Pancreas (tissue), 10 donors: ENCODE data around the gene PTPN14. TPM values are rescaled to one million over a fixed set of nuclear protein-coding genes. Genes with fewer than 3 reads are reported as not detected.

Source experiments
- ATAC-seq, 4 donors: fragments of 200-7000 bp; cut with Tn5 transposase; one replicate each; pipeline versions ENCODE4 v1.8.0 to v1.9.1; 2020; ENCODE audit warnings: mild to moderate bottlenecking in 4 of 4, moderate library complexity in 4 of 4
- DNase-seq, 6 donors: peaks; one replicate each; pipeline ENCODE4 v3.0.0-alpha.2; 2020
- FAIRE-seq: peaks from 2 replicates; lab custom pipeline; 2012; peaks lifted over from hg19 to GRCh38; lab: Jason Lieb, UNC
- H3K27ac ChIP-seq, 4 donors: fragments of 200-600 bp; sonication (generic); 1 replicate in 3 of 4; 2 replicates in 1 of 4; pipeline versions ENCODE4 v1.5.0 to v1.8.0; 2020
- H3K27me3 ChIP-seq, 4 donors: fragments of 200-600 bp; one replicate each; pipeline ENCODE4 v1.8.0; 2021
- H3K36me3 ChIP-seq, 3 donors: fragments of 200-600 bp; sonication (generic) in 1 of 3; one replicate each; pipeline versions ENCODE4 v1.5.0 to v1.8.0; 2020 to 2021
- H3K4me1 ChIP-seq, 3 donors: fragments of 200-600 bp; one replicate each; pipeline ENCODE4 v1.8.0; 2021
- H3K4me3 ChIP-seq, 4 donors: fragments of 200-600 bp; sonication (generic) in 2 of 4; one replicate each; pipeline versions ENCODE4 v1.5.0 to v1.8.0; 2020 to 2021
- H3K9me3 ChIP-seq, 4 donors: fragments of 200-600 bp; one replicate each; pipeline ENCODE4 v1.8.0; 2021
- WGBS, 2 donors: extraction: QIAGEN DNeasy Blood & Tissue Kit; methylation state at CpG; one replicate each; pipeline ENCODE4 v1.1.7; 2013; 5-methylcytosine and 5-hydroxymethylcytosine counted together
- intact Hi-C, 3 donors: fragments of 100-400 bp; cut with DNase I; formaldehyde crosslinking; loops; one replicate each; pipeline versions ENCODE4 v1.11.1 to v1.14.2; 2022
- polyA plus RNA-seq, 2 donors: library from polyadenylated mRNA; stranded (reverse); fragments of 200-250 nt; gene quantifications; one replicate each; pipeline ENCODE4 v1.2.3, GENCODE V29; 2013
- total RNA-seq, 6 donors: library from RNA; stranded (reverse); fragmentation: NEBNext Ultra II Directional in 4 of 6; extraction: Animal tissue kit (Norgen Biotek cat#: 25700) in 4 of 6; gene quantifications; one replicate each; pipeline versions ENCODE4 v1.2.1 to v1.2.4, GENCODE V29; 2021 to 2023
- TF ChIP-seq, protein P1 (sequence below), 4 donors: fragments of 200-600 bp; sonication (generic) in 3 of 4; IDR thresholded peaks; one replicate each; pipeline versions ENCODE4 v1.5.0 to v1.8.0; 2021; ENCODE audit warnings: antibody characterized with exemption in 4 of 4
- donor health status: healthy with polysubstance abuse.
- donor health status: DM: no; HTN: no; CAD: no; lungs with moderate emphysema.
- donor health status: DM: no; HTN: no; CAD: no.
- donor health status: control.
- donor health status: control.
- donor health status: Bipolar disorder and iron deficiency.
- donor health status: DM: yes; HTN: yes; CAD: no.
- donor health status: DM: no; HTN: no; CAD: no.
- donor health status: DM: no; HTN: no; CAD: no.
- donor health status: DM: yes; HTN: yes; CAD: no.

PTPN14 gene
- total and polyA plus RNA-seq, 8 donors, result 1.9 to 17.5 (median 11.5) TPM

DNA sequence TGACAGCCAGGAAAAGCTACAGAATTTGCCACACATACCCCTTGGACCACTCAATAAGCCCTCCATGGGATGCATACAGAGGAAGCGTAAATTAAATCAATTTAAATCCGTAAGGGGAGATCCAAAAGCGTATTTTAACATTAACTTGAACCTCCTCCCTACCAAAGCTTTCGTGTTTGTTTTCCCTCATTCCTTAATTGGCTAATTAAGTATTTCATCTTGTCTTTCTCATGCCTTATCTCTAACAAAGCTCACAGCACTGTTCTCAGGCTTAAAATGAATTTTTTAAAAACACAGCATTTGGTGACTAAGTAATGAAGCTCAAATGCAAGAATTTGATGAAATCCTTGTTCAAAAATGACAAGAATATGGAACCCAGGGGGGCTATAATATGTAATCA lies 3.1 kb downstream of the PTPN14 start:
- H3K9me3 ChIP-seq, result no peaks in the 10 kb centered on the region
- H3K27ac ChIP-seq, result no peak overlapping the region
- ATAC-seq, result no peak
- no peaks in the 10 kb centered on the region for H3K27me3 ChIP-seq
- intact Hi-C loops, result no loop called here
- no peak for FAIRE-seq
- WGBS, 2 donors, result 89 to 90% methylated on average over 4 of the region's 4 CpGs
- no peaks in the 10 kb centered on the region for H3K36me3 ChIP-seq
- H3K4me1 ChIP-seq, result peaks cover 15 to 28% (median 15%) of the 10 kb centered on the region in 3 donors
- H3K4me3 ChIP-seq, result peak overlapping the region in 1 of 4 donors; percentile 2
- TF ChIP-seq, protein P1, sequence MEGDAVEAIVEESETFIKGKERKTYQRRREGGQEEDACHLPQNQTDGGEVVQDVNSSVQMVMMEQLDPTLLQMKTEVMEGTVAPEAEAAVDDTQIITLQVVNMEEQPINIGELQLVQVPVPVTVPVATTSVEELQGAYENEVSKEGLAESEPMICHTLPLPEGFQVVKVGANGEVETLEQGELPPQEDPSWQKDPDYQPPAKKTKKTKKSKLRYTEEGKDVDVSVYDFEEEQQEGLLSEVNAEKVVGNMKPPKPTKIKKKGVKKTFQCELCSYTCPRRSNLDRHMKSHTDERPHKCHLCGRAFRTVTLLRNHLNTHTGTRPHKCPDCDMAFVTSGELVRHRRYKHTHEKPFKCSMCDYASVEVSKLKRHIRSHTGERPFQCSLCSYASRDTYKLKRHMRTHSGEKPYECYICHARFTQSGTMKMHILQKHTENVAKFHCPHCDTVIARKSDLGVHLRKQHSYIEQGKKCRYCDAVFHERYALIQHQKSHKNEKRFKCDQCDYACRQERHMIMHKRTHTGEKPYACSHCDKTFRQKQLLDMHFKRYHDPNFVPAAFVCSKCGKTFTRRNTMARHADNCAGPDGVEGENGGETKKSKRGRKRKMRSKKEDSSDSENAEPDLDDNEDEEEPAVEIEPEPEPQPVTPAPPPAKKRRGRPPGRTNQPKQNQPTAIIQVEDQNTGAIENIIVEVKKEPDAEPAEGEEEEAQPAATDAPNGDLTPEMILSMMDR (IDR thresholded peaks at IDR 0.05), result no peak
- no peak for DNase-seq

DNA sequence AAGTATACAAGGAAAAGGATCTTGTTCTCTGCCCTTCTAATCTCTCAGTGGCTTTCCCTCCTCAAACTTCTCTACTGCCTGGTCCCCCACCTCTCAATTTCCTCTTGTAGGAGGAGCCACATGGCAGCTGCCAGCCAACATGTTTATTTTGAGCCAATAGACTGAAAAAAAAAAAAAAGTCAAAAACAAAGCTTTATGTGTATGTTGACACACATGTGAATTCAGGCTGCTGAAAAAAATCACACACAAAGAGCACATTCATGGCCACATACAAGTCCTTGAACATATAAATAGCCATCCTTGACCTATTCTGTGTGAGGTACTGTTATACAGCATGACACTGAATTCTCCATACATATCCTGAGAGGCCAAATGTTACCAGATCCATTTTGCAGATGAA lies 3.7 kb downstream of the PTPN14 start:
- TF ChIP-seq, protein P1 (IDR thresholded peaks at IDR 0.05), result no peak
- Histone ChIP-seq H3K4me3 (no peak overlapping the region), H3K36me3 (no peaks in the 10 kb centered on the region), H3K27ac (peak overlapping the region in 2 of 4 donors; percentile 55 to 63), H3K27me3 (no peaks in the 10 kb centered on the region), H3K9me3 (no peaks in the 10 kb centered on the region), H3K4me1 (peaks cover 15 to 26% (median 15%) of the 10 kb centered on the region in 3 donors)
- ATAC-seq, result no peak
- no peak for DNase-seq
- intact Hi-C loops, result no loop called here
- FAIRE-seq, result no peak

DNA sequence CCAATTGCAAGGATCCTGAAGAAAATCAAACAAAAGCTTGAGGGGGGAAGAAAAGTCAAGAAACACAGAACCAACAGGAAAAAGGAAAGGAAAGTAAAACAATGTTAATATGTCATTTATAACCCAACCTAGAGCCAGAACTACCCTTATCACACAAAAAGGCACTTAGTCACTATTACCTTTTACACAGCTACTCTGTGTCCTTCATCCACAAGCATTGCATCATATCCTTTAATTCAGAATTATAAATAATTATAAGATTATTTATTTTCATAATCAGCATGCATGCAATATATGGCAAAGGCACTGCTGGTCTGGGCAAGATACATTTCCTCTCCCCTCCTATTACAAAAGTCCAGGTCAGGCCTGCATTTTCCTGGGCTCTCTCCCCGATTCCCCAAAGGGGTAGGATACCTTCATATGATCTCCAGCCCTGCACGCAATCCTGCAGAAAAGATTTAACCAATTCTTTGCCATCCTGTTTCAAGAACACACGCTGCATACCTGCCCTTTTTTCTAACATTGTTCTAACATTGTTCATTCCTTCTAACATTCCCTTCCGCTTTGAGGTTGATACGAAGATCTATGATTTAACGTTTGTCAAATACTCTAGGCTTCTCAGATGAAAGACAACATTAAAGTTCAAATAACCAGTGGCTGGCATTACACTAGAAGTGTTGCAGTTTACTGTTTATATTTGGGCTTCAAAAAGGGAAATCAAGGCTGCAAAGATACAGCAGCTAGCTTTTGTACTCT lies 4.3 kb downstream of the PTPN14 start:
- TF ChIP-seq, protein P1 (IDR thresholded peaks at IDR 0.05), result no peak
- no peak for FAIRE-seq
- no peaks in the 10 kb centered on the region for H3K9me3 ChIP-seq
- H3K36me3 ChIP-seq, result no peaks in the 10 kb centered on the region
- H3K27me3 ChIP-seq, result no peaks in the 10 kb centered on the region
- 59 to 62% methylated on average over 6 of the region's 6 CpGs for WGBS, 2 donors
- no peak for DNase-seq
- peak overlapping the region in 2 of 4 donors; percentile 55 to 63 for H3K27ac ChIP-seq
- H3K4me1 ChIP-seq, result peaks cover 15 to 23% (median 15%) of the 10 kb centered on the region in 3 donors
- intact Hi-C loops, result no loop called here
- no peak for ATAC-seq
- H3K4me3 ChIP-seq, result no peak overlapping the region

DNA sequence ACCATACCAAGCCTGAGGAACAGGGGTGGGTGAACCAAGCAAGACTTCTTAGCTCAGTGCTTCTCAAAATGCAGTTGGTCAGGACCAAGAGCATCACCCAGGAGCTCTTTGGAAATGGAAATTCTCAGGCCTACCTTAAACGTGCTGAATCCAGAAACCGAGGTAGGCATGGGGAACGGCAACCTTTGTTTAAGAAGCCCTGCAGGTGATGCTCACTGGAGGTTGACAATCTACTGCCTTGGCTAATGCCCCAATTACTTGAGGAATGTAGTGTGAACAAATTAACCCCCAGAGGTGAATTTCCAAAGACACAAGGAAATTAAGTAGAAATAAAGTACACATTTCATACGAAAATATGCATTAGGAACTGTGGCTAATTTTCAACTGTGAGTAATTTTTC lies 5.3 kb downstream of the PTPN14 start:
- Histone ChIP-seq H3K27ac (peak overlapping the region in 1 of 4 donors; percentile 63), H3K27me3 (no peaks in the 10 kb centered on the region), H3K4me3 (no peak overlapping the region), H3K4me1 (peaks cover 15 to 23% (median 15%) of the 10 kb centered on the region in 3 donors), H3K9me3 (no peaks in the 10 kb centered on the region), H3K36me3 (no peaks in the 10 kb centered on the region)
- no peak for FAIRE-seq
- intact Hi-C loops, result no loop called here
- ATAC-seq, result no peak
- DNase-seq, result no peak
- WGBS, 2 donors, result 81 to 88% methylated on average over 4 of the region's 4 CpGs
- TF ChIP-seq, protein P1 (IDR thresholded peaks at IDR 0.05), result no peak

DNA sequence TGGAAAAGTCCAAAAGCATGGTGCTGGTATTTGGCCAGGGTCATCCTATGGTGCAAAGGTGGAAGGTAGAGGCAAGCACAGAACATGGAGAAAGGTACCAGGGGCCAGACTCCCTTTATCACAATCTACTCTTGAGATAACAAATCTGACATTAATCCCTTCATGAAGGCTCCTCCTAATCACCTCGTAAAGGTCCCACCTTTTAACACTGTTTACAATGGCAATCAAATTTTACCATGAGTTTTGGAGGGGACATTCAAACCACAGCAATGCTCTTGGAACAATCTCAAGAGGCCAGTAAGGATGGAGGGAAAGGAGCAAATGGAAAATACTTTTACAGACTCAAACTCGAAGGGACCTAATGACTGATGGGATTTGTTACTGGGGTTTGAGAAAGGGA lies 6.1 kb downstream of the PTPN14 start:
- DNase-seq, result no peak
- intact Hi-C loops, result no loop called here
- Histone ChIP-seq H3K9me3 (no peaks in the 10 kb centered on the region), H3K27ac (no peak overlapping the region), H3K4me1 (peaks cover 15 to 23% (median 15%) of the 10 kb centered on the region in 3 donors), H3K36me3 (no peaks in the 10 kb centered on the region), H3K27me3 (no peaks in the 10 kb centered on the region), H3K4me3 (no peak overlapping the region)
- TF ChIP-seq, protein P1 (IDR thresholded peaks at IDR 0.05), result no peak
- WGBS, 2 donors, result 64 to 69% methylated on average over 2 of the region's 2 CpGs
- ATAC-seq, result no peak
- FAIRE-seq, result no peak
